GM18508 (cell line): ENCODE measurements around the gene TANC1.

Source experiments
- ATAC-seq: cut with Tn5 transposase; IDR thresholded peaks from one replicate; pipeline ENCODE4 v1.9.1; 2021; ENCODE audit warnings: moderate number of reproducible peaks; ENCODE audit not compliant: insufficient read depth, unreplicated experiment

The TANC1 gene

DNA sequence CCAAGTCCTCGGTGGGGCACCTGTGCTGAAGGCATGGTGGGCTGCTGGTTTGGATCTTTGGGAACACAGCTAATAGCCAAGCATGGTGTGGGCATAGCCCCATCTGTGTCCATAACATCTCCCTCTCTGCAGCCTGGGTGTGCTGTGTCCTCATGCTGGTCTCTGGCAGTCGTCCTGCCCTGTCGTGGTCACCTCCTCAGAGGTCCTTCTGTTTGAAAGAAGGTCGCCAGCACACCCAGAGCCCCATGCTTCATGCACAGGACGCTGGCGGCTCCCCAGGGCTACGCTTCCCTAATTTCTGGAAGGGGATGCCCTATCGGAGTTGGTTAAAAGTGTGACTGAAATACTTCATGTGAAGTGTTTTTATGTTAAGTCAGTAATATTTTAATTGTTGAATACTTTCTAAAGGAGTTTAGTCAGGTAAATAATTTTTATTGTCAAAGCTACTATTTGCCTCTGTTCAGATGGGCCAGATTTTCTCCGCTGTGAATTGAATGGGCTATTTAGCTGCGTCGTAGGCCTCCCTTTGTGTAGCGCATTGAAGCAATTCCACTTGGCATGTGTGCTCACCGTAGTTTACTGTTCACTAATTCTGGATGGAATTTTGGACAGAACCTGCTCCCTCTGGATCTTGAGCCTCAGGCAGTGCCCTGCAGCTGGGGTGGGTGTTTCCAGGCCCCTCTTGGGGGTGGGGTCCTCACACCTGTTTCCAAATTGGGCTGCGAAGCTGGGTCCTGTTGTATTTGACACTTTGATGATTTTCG lies 236.1 kb downstream of the TANC1 start:
- no peak for ATAC-seq

DNA sequence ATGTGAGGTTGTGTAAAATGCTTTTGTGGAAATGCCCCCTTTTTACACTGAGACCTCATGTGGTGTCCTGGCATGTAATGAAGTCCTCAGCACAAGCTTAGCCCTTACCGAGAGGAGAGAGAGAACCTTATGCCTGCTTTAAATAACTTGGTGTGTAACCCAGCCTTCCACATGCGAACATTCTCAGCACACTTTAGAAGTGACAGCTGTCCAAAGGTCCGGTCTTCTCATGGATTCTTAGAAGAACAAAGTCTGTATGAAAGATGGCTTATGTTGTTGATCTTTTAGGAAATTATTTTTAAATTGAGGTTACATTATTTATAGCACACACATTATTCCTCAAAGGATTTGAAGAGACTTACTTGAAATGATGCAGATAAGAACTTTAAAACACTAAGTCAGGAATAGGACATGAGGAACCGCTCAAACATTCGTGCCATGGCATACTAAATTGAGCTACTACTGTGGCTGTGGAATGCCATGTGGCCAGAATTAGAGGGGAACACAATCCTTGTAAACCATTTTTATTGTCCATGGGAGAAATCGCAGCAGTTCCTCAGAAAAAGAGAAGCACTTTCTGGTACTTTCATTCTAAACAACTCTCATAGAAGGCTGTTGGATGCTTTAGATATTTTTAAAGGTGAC lies 238.4 kb downstream of the TANC1 start:
- ATAC-seq, result no peak

- ATAC-seq, result no peak
Observed at GRCh38 chr2:159208438-159208837, 240.0 kb downstream of the TANC1 start.

GRCh38 chr2:159209341-159210306 lies 241.2 kb downstream of the TANC1 start:
- ATAC-seq, result no peak

- no peak for ATAC-seq
Observed at GRCh38 chr2:159211447-159212396, 243.3 kb downstream of the TANC1 start.

DNA sequence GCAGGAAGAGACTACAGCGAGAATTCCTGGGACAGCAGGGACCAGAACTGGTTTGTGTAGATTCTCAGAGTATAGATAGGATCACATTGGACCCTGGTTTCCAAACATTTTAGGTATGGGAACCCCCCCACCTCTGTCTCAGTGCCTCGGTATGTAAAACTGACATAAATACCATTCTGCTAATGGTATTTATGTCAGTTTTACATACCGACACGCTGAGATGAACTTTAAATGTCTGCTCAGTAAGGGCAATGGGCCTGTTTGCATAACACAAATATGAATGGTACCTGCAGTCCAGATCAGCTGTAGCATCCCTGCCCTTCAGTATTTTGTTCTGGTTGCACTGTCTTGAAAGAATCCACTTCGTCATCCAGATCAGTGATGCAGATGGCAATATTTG lies 244.9 kb downstream of the TANC1 start:
- no peak for ATAC-seq

DNA sequence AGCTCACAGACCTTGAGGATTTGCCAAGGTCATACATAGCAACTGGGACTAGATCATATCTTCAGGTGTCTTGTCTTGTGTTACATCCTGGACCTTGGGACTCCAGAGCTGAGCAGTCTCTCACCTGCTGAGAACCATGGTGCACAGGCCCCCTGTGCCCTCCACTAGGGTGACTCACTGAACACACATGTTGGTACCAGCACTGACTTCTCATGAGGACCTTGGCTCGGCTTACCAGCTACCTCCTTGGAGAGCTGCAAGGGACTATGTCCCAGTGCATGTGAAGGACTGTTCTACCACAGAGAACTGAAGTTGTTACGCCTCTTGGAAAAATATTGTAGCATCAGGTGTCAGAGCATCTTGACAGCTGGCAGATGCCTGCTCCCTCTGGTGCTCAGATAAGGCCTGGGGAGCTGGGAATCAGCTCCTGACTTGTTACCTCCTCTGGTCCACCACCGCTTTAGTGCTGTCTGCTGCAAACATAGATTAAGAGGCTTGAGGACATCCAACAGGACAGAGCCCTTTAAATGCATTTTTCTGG lies 246.0 kb downstream of the TANC1 start:
- ATAC-seq, result no peak

DNA sequence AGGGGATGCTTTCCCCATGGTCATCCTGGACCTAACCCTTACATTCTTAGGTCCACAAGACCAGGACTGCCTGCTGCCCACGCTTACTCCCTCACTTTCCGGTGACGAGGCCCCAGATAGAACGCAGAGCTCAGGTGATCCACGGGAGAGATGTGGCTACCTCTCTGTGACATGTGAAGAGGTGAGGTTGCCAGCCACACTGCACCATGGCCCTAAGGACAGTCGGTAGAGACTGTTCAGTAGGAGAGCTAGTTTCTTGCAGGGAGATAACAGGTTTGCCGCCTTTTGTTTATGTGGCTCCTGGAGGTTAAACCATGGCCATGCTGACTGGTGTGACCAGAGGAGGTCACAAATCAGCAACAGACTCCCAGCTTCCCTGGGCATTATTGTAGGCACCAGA lies 246.7 kb downstream of the TANC1 start:
- no peak for ATAC-seq

DNA sequence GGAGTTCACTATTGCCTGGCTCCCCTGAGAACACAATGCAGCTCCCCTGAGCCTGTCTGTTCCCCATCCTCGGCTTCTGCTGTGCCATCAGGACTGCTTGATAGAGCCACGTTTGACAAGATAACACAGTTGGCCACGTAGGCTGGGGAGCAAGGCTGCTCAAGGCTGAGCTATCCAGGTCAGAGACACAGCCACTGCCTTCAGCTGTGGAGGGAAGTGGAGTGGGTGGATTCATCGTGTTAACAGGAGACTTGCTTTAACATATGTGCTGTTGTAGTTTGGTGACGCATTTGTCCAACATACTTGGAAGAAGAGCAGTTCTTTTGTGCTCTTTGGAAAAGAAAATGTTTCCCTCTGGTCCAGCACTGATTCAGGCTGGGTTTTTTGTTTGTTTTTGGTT lies 249.2 kb downstream of the TANC1 start:
- ATAC-seq, result no peak

- ATAC-seq, result no peak
Observed at GRCh38 chr2:159218389-159218788, 249.9 kb downstream of the TANC1 start.

DNA sequence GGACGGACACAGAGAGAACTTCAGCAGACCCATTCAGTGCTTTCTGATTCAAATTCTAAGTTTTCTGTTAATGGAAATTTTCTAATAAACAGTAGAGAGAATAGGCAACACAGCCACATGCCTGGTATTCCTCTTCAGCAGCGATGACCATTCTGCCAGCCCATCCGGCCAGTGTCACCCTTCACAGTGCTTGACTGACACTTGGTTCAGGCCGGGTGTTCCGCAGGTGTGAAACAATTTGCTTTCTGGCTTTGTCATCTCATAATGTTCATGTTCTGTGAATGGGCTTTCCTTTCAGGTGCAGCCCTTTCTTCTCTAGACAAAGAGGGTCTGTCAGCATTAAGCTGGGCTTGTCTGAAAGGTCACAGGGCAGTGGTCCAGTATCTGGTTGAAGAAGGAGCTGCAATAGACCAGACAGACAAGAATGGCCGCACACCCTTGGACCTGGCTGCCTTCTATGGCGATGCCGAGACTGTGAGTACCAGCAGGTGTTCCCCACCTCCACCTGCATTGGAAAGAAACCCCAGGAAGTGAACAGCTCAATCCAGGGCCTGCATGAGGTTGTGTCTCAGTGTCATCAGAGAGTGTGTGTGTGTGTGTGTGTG lies 251.1 kb downstream of the TANC1 start:
- no peak for ATAC-seq

DNA sequence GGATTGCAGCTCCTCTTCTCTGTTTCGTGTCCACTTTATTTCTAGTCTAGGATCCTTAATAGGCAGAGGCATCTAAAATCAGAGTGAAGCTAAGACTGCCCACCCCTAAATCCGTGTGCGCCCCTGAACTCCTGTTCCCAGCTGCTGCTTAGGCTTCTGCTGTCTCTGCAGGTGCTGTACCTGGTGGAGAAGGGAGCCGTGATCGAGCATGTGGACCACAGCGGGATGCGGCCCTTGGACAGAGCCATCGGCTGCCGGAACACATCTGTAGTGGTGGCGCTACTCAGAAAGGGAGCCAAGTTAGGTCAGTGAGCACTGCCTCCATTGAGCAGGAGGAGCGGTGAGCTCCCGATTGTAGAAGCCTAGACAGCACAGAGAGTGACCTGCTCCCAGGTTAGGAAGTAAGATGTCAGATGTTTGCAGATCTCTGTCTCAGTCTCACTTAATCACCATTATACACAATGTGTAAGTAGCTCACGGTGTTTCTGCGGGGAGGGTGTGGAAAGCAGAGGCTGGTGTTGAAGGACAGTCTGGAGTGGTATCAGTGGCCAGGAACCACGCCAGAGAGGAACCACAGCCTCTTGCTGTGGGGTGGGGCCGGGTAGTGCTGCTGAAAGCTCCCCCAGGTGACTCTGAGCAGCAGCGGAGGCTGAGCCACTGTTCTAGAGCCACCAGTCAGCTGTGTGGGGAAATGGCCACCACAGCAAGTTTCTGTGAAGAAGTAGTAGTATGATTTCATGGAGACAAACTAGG lies 255.8 kb downstream of the TANC1 start:
- no peak for ATAC-seq

DNA sequence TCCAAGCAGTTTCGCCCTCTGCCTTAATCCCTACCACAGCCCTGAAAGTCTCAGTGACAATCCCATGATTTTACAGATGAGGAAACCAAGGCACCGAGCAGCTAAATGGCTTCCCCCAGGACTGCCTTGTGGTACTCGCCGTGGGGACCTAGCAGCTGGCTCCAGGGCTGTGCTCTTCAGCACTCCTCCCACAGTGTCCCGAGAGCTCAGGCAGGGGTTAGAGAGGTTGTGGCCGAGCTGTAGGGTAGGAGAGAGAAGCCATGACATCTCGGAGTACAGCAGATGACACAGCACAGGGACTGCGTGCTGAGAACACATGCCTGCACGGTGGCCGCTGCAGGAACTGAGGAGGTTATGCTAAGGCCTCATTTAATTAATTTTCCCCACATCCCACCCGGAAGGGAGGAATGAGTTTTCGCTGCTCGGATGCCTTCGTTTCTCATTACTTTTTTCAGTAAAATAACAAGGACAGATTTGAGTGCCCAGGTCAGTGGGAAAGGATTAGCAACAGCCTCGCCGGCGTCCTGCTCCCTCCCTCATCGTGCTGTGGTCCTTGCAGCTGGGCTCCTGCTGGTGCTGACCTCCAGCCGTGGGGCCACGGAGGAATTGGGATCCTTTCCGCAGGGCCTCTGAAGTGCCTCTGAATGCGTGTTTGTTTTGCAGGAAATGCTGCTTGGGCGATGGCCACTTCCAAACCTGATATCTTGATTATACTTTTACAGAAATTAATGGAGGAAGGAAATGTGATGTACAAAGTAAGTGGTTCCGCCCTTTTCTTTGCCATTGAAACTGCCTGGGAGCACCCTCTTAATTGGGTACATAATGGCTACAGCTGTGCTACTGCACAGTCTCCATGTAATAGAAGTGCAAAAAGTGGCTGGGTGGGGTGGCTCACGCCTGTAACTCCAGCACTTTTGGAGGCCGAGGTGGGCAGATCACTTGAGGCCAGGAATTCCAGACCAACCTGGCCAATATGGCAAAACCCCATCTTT lies 256.9 kb downstream of the TANC1 start:
- no peak for ATAC-seq

- no peak for ATAC-seq
Observed at GRCh38 chr2:159226059-159226461, 257.6 kb downstream of the TANC1 start.

GRCh38 chr2:159226608-159227385 lies 258.4 kb downstream of the TANC1 start:
- ATAC-seq, result no peak

DNA sequence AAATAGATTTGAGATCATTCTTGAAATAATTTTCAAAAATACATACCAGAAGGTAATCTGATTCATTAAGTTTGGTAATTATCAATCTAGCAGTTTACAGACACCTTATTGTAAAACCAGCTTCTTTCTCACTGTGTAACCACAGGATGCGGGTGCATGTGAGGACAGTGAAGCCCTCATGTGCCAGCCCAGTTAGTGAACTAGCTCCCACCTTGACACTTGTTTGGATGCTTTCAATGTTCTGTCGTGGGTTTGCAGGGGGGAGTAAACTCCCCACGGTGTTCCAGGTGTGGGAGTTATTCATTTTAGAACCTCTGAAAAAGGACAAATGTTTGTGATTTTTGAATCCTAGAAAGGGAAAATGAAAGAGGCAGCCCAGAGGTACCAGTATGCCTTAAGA lies 259.0 kb downstream of the TANC1 start:
- no peak for ATAC-seq
